Inflammatory macrophage (primary cell): ENCODE data around the gene TMEM132D.

Source experiments
- DNase-seq, 2 donors: peaks; one replicate each; pipeline ENCODE4 v3.0.0-alpha.2; 2020 to 2022

The TMEM132D gene

GRCh38 chr12:129325566-129325965 is 578.3 kb downstream of the TMEM132D start:
- DNase-seq = no peak

DNA sequence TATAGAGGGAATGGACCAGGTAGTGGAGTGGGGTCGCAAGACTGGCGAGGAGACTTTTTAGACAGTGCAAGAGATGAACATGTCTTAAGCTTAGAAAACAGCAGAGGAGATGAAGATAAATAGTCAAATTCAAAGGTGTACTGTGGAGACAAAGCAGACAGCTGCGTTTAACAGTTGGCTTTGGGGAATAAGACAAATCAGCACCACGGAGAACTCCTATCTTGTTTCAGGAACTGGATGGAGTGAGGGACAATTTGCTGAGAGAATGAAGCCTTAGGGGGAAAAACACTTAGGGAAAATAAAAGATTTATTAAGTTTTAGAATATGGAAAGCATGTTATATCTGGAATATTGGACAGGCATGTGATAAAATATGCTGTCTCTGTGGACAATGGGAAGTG is 591.8 kb downstream of the TMEM132D start:
- no peak for DNase-seq

DNA sequence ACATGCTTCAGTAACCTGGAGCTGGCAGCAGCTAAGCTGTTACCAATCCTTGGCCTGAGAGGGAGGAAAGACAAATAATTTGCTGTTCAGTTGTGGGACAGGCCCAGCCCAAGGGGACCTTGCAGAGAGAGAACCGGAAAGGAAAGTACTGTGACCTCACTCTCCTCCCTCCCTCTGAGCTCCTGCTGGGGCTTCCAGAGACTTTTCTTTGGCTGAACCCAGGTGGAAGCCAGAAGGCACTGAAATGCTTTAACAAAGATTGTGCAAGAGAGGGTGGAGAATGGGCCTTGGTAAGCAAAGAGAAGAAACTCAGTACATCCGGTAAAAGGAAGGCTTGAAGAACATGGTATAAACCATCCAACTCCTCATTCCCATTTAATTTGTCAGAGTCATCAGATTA is 593.5 kb downstream of the TMEM132D start:
- DNase-seq = no peak

- no peak for DNase-seq
Measured at GRCh38 chr12:129305851-129306250, 598.0 kb downstream of the TMEM132D start.

GRCh38 chr12:129304529-129304928 is 599.3 kb downstream of the TMEM132D start:
- DNase-seq = no peak

DNA sequence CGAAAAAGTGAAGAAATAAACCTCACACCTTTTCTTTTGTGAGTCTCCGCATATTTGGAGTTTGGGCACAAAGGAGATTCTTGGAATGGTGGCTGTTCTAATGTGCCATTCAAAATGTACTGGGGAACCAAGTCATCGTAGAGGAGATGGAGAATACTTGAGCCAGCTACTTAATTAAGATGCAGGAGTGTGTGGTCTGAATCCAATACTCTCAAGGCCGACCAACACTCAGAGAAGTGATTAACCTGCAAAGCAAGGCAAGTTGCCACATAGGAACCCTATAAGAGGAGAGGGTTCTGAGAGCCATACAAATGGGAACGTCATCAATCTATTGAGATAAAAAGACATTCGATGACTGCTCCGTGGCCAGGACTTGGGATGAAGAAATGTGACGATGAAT is 603.8 kb downstream of the TMEM132D start:
- no peak for DNase-seq

DNA sequence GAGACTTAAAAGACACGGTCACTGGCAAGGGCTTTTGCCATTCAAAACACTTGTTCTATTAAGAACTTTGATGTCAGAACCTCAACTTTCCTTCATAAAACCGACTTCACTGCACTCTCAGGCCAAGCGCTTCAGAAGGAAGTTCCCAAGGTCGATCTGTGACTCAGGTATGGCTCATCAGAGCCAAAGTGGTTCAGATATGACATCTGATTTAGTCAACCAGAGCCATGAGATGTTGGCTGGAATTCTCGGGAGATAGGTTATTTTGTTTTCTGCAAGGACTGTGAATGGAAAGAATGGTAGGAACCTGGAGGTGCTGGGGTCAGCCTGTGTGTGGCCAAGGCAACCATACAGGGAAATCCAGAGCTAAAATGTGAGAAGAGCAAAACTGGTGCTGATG is 604.9 kb downstream of the TMEM132D start:
- no peak for DNase-seq

DNA sequence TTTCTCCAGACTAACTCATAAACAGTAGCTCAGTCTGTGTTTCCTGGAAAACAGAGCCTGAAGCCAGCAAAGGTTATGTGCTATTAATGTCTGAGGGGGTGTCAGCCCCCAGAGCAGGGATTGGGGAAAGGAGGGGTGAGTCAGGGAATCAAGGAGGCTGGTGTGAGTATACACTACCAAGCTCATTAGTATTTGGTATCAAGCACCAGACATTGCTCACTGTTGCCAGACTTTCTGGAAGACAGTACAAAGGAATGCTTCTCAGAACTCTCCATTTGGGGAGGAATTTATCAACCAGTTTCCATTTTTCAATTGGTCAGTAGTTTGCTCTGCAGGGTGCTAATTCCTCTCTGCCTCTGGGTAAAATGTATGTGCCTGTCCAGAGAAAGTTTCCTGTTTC is 607.2 kb downstream of the TMEM132D start:
- DNase-seq = no peak

GRCh38 chr12:129294868-129295267 is 609.0 kb downstream of the TMEM132D start:
- DNase-seq = no peak

DNA sequence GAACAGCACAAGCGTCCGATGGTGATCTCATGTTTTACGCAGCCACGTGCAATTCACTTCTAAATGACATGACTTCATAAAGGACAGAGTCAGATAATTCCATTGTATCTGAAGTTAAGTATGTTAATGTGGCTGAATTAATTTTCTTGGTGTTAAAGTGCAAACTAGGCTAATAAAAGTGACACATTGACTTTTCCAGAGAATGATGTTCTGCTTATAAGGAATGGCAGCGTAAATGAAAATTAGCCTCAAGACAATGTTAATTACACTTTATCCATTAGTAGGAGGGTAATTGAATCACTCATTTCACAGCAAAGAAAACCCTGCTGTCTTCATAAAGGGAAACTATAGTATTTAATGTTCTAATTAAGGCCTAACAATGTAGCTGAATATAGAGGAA is 624.1 kb downstream of the TMEM132D start:
- DNase-seq = no peak

GRCh38 chr12:129276361-129277060 is 627.3 kb downstream of the TMEM132D start:
- no peak for DNase-seq

DNA sequence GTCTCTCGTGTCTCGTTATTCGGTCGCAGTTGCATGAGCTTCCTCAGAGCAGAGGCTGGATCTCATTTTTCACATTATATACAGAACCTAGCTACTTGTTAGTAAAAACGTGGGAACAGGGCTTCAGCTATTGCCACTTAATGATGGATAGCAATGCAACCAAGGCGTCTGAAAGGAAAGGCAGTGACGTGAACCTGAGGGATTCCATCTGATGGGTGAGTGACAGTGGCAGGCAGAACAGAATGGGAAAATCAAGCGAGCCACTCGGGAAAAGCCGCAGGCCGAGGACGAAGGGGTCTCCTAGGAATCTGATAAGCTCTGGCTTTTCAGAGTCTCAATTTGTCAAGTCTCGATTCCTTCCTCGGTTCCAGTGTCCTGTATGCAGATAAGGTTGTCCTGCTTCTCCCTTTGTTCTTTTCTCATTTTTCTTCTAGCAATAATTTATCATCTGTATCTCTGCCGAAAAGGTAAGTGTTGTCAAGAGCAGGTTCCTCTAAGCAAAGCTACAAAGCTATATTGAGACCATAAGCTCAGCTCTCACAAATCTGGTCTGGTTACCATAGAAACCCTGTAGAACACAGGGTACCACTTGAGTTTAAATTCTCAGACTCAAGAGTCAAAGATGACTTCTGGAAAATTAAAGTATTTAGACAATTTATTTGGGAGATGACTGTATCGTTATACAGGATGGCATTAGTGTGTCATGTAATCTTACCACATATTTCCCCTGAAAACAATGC is 633.9 kb downstream of the TMEM132D start:
- DNase-seq = no peak

- DNase-seq = no peak
Measured at GRCh38 chr12:129258781-129259318, 645.0 kb downstream of the TMEM132D start.

DNA sequence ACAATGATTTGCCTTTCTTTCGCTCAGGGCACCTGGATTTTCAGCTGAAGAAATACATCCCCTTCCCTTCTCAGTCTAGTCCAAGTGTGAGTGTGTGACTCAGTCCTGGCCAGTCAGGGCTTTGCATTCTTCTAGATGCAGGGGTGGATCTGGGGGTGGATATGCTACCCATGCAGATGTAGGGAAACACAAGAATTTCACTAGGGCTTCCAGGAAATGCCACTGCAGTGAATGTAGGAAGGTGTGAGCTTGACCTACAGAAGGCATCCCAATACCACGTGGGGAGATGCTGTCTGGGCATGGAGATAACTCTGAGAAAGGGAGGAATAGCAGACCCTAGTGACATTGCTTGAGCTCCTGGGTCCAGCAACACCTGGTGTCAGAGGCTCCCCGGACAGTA is 646.3 kb downstream of the TMEM132D start:
- no peak for DNase-seq

- DNase-seq = no peak
Measured at GRCh38 chr12:129246630-129247029, 657.2 kb downstream of the TMEM132D start.

- no peak for DNase-seq
Measured at GRCh38 chr12:129245769-129246168, 658.1 kb downstream of the TMEM132D start.

GRCh38 chr12:129241852-129242251 is 662.0 kb downstream of the TMEM132D start:
- no peak for DNase-seq

DNA sequence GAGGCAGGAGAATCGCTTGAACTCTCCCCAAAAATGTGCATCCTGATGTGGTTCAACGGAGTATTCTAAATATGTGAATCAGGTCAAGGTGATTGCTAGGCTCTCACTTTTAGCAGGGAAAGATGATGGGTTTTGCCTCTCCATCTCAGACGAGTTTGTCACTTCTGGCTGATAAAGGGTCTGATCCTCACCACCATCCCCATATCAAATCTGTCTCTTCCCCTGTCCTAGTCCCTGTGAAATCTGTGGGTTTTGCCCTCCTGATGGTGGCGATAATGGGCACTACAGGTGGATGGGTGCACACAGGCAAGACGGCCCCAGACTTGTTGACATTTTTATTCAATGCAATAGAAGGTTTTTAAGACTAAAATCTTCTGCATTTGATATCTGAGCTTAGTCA is 665.9 kb downstream of the TMEM132D start:
- no peak for DNase-seq

- DNase-seq = no peak
Measured at GRCh38 chr12:129234209-129234608, 669.6 kb downstream of the TMEM132D start.

DNA sequence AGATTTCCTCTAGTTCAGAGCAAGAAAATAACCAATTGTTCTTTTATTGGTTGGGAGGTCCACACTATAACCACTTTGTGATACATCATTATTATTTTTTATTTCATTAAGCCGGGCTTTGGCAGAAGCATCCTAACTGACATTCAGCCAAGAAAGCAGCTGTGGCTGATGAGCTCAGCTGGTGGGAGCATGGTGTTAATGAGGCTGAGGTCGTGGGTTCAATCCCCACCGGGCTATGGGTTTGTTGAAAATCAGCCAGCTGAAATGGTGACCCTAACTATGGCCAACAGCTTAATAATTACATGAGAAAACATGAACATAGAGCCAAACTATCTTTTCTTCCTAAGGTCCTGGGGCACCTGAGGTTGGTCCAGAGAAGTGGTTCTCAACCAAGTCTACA is 672.3 kb downstream of the TMEM132D start:
- DNase-seq = no peak

- no peak for DNase-seq
Measured at GRCh38 chr12:129230995-129231394, 672.8 kb downstream of the TMEM132D start.

DNA sequence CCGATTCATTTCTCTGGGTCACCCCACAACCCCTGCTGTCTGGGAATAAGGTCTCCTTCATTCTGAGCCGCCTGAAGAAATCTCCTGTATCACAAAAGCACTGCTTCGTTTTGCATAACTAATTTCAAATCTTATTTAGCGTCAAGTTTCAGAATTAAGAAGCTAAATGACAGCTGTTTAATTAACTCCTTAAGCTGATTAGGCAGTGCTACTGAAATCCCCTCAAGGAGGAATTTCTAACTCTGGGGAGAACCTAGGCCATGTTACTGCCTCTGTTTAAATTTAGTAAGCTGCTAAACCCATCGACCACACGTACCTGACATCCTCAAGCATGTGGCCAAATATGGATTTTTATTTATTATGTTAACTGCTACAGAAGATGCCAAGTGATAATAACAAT is 677.0 kb downstream of the TMEM132D start:
- DNase-seq = no peak

GRCh38 chr12:129226005-129226404 is 677.8 kb downstream of the TMEM132D start:
- no peak for DNase-seq

GRCh38 chr12:129215556-129215955 is 688.3 kb downstream of the TMEM132D start:
- no peak for DNase-seq
